ENCODE data around the gene SARM1. TPM values are rescaled to one million over a fixed set of nuclear protein-coding genes. Genes with fewer than 3 reads are reported as not detected.
A peak's percentile ranks its signal among the peaks of the same experiment; 100 is the strongest.

Gene SARM1
- total and polyA plus RNA-seq, 2 of the 13 experiments (the other 11 are each of a cell fraction or from before 2014, with no cell fraction given), result 0.73 to 0.86 TPM

- TF ChIP-seq ZNF460 (CRISPR knock-in tag; IDR thresholded peaks at IDR 0.05; ENCODE audit: borderline replicate concordance), result no peak
- TF ChIP-seq ZNF382 (CRISPR knock-in tag; IDR thresholded peaks at IDR 0.05; ENCODE audit: borderline replicate concordance), result no peak
- TF ChIP-seq ZNF574 (CRISPR knock-in tag; IDR thresholded peaks at IDR 0.05), result peak; percentile 30; the same call in 1 of the 2 replicates
- peak; percentile 18 for TF ChIP-seq SKI (IDR thresholded peaks at IDR 0.05; ENCODE audit: partially characterized antibody)
- no peak for TF ChIP-seq FOXA3 (CRISPR knock-in tag; IDR thresholded peaks at IDR 0.05)
- no peak for TF ChIP-seq HNRNPL (IDR thresholded peaks at IDR 0.05; ENCODE audit: low read depth, low read length)
- no peak for TF ChIP-seq ATAD3A (CRISPR knock-in tag; IDR thresholded peaks at IDR 0.05)
- TF ChIP-seq, protein P1, sequence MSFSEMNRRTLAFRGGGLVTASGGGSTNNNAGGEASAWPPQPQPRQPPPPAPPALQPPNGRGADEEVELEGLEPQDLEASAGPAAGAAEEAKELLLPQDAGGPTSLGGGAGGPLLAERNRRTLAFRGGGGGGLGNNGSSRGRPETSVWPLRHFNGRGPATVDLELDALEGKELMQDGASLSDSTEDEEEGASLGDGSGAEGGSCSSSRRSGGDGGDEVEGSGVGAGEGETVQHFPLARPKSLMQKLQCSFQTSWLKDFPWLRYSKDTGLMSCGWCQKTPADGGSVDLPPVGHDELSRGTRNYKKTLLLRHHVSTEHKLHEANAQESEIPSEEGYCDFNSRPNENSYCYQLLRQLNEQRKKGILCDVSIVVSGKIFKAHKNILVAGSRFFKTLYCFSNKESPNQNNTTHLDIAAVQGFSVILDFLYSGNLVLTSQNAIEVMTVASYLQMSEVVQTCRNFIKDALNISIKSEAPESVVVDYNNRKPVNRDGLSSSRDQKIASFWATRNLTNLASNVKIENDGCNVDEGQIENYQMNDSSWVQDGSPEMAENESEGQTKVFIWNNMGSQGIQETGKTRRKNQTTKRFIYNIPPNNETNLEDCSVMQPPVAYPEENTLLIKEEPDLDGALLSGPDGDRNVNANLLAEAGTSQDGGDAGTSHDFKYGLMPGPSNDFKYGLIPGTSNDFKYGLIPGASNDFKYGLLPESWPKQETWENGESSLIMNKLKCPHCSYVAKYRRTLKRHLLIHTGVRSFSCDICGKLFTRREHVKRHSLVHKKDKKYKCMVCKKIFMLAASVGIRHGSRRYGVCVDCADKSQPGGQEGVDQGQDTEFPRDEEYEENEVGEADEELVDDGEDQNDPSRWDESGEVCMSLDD (CRISPR knock-in tag; IDR thresholded peaks at IDR 0.05; ENCODE audit: borderline replicate concordance), result no peak
- peak; percentile 85 for TF ChIP-seq PPARG (CRISPR knock-in tag; conservative IDR thresholded peaks at IDR 0.05)
- peak; percentile 80; the same call in 1 of the 2 replicates for TF ChIP-seq TFAP4 (IDR thresholded peaks at IDR 0.05; ENCODE audit: borderline replicate concordance, low read depth)
- TF ChIP-seq SP140L (CRISPR knock-in tag; IDR thresholded peaks at IDR 0.05; ENCODE audit: borderline replicate concordance), result no peak
- 0 out of 2 replicates have a peak, but pooled peaks have one; percentile 24 for TF ChIP-seq BORCS8-MEF2B (CRISPR knock-in tag; IDR thresholded peaks at IDR 0.05)
- no peak for TF ChIP-seq ARID2 (CRISPR knock-in tag; IDR thresholded peaks at IDR 0.05; ENCODE audit: borderline replicate concordance)
- peak; percentile 4; the same call in 1 of the 2 replicates for TF ChIP-seq ARID4A (CRISPR knock-in tag; IDR thresholded peaks at IDR 0.05; ENCODE audit: borderline replicate concordance)
- 0 out of 2 replicates have a peak, but pooled peaks have one; percentile 44 for TF ChIP-seq SP4 (CRISPR knock-in tag; IDR thresholded peaks at IDR 0.05)
Measured at GRCh38 chr17:28398280-28398981, 26.9 kb downstream of the SARM1 start (continued).
